GM12891 (cell line): ENCODE data around the gene C7orf25.
A peak's percentile ranks its signal among the peaks of the same experiment; 100 is the strongest.

ENCODE experiments used
- DNase-seq: peaks from one replicate; pipeline ENCODE4 v3.0.0; 2011; ENCODE audit warnings: low spot score; ENCODE audit not compliant: insufficient read length
- FAIRE-seq: peaks from 2 replicates; lab custom pipeline; 2011; peaks lifted over from hg19 to GRCh38; lab: Jason Lieb, UNC
- PAX5 ChIP-seq: IDR thresholded peaks from 2 replicates; pipeline ENCODE4 v1.6.1; 2011; ENCODE audit warnings: low read length, moderate library complexity, mild to moderate bottlenecking; ENCODE audit not compliant: insufficient read depth, severe bottlenecking
- POLR2A ChIP-seq: IDR thresholded peaks from 2 replicates; pipeline ENCODE4 v1.6.1; 2011; ENCODE audit warnings: low read depth, low read length, control low read depth
- POLR2AphosphoS5 ChIP-seq: IDR thresholded peaks from 2 replicates; pipeline ENCODE4 v1.6.1; 2011; ENCODE audit warnings: low read depth, low read length, control low read depth
- POU2F2 ChIP-seq: IDR thresholded peaks from 2 replicates; pipeline ENCODE4 v1.6.1; 2011; ENCODE audit warnings: low read depth, mild to moderate bottlenecking, control low read depth, low read length, moderate library complexity
- SPI1 ChIP-seq: IDR thresholded peaks from 2 replicates; pipeline ENCODE4 v1.6.1; 2011; ENCODE audit warnings: low read depth, low read length, control low read depth
- TAF1 ChIP-seq: IDR thresholded peaks from 2 replicates; pipeline ENCODE4 v1.6.1; 2011; ENCODE audit warnings: low read depth, low read length, control low read depth

C7orf25 gene

GRCh38 chr7:42931447-42931833 lies 19.6 kb upstream of the C7orf25 start:
- no peak for DNase-seq
- TF ChIP-seq PAX5 = no peak
- TF ChIP-seq SPI1 = no peak
- no peak for TF ChIP-seq POU2F2
- TF ChIP-seq TAF1 = no peak
- TF ChIP-seq POLR2A = no peak
- no peak for TF ChIP-seq POLR2AphosphoS5
- FAIRE-seq = no peak

GRCh38 chr7:42930889-42931288 lies 19.0 kb upstream of the C7orf25 start:
- TF ChIP-seq SPI1 (no peak), POLR2A (no peak), TAF1 (no peak), POU2F2 (no peak), POLR2AphosphoS5 (no peak), PAX5 (no peak)
- FAIRE-seq (no peak), DNase-seq (no peak)

- DNase-seq (no peak), FAIRE-seq (no peak)
- TF ChIP-seq SPI1 (no peak), POLR2AphosphoS5 (no peak), POU2F2 (no peak), TAF1 (no peak), PAX5 (no peak), POLR2A (no peak)
These were observed 17.6 kb upstream of the C7orf25 start for GRCh38 chr7:42929449-42929848.

DNA sequence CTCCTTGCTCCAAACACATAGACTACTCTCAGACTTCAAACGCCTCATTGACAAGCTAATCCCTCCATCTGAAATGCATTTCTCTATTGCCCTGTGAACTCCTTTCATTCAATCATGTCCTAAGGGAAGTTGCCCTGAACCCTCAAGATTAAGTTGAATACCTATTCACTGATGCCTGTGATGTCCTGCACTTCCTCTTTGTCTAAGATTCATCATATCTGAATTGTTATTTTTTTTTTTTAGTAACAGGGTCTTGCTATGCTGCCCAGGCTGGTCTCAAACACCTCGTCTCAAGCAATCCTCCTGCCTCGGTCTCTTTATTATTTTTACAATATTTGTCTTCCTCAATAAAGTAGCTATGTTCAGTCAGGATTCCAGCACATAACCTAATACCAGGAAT lies 16.9 kb upstream of the C7orf25 start:
- TF ChIP-seq SPI1 (peak; percentile 77), POU2F2 (no peak), TAF1 (no peak), PAX5 (no peak), POLR2A (no peak)
- DNase-seq = no peak
- FAIRE-seq = no peak

DNA sequence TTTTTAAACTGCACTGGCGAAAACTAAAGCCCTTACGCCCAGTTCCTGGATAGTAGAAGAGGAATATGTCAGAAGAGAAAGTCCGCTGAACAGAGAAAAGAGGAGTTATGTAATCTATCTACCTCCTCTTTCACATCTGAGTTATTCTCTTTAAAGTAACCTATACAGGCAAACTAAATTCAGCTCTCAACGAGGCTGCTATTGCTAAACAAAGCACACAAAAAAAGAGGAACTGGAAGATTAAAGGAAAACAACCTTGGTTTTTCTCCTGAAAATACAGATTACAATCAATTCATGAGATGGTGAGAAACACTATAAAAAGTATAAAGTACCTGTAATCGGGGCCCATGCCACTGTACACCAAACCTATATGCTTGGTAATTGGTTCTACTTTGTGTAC lies 14.3 kb upstream of the C7orf25 start:
- FAIRE-seq (no peak), DNase-seq (no peak)
- TF ChIP-seq SPI1 (peak; percentile 88), PAX5 (no peak), POLR2A (no peak), TAF1 (no peak)

DNA sequence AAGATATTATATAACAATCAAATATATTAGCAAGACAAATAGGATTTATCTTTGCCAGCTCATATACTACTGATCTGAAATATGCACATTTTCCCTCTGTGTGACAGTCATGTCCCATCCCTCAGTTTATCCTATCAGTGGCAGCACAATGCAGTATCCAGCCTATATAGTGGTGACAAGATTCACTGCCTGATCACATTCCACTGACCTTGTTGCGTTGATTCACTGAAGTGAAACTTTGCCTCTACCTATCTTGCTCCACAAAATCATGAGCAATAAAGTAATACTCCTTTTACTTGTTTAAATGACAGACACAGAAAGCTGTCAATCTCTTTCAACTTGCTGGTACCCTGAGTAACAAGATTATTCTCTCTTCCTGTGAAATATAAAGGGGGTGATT lies 13.8 kb upstream of the C7orf25 start:
- TF ChIP-seq SPI1 = no peak
- DNase-seq (no peak), FAIRE-seq (peak; percentile 28)

DNA sequence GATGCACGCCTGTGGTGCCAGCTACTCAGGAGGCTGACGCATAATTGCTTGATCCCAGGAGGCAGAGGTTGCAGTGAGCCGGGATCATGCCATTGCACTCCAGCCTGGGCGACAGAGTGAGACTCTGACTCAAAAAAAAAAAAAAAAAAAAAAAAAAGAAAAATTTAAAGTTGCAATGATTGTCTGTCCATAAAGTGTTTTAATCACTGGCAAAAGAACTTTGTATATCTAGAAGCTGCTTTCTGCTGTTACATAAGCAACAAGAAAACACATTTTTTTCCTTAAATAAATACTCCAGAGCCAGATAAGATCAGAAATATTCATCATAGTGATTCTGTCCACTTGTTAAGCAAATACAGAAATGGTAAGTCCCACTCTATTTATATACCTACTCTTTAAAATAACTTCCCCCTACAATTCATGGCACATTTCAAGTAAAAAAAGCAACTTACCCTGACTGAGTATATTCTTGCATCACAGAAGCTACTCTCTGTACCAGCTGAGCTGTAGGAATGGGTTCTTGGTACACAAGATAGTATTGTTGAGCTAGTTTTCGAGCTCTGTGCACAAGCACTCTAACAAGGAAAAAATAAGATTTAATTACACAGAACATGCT lies 12.5 kb upstream of the C7orf25 start:
- TF ChIP-seq POLR2AphosphoS5 (no peak), TAF1 (no peak), PAX5 (no peak), POU2F2 (no peak), POLR2A (no peak)
- FAIRE-seq = no peak
- DNase-seq = no peak

- no peak for TF ChIP-seq POLR2AphosphoS5
- no peak for DNase-seq
- FAIRE-seq = no peak
These were observed 10.3 kb upstream of the C7orf25 start for GRCh38 chr7:42922017-42922753.

- FAIRE-seq (no peak), DNase-seq (no peak)
- TF ChIP-seq TAF1 (no peak), PAX5 (no peak)
These were observed 3.5 kb upstream of the C7orf25 start for GRCh38 chr7:42915356-42915755.

DNA sequence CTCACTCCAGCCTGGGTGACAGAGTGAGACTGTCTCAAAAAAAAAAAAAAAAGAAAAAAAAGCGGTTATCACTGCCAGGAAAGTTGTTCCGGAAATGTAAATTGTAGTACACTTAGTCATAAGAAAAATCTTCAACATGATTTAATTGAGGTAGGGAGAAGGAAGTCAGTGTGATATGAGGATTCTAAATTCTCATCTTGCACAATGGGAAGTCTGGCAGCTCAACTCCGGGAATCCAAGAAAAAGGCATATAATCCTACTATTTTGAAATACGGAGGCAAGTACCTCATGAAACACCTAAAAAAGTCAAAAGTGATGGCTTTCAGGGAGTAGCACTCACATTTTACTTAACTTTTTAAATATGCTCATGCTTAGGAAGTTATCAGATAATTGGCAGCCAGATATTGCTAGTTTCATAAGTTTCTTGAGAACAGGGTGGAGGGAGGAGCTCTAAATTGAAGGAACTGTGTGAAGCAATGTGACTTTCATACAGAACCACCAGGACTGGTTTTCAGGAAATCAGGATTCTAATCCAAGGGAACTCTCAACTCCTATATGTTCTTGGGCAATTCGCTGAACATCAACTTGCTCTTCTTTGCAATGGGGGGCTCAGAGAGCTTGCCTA lies 2.7 kb upstream of the C7orf25 start:
- no peak for DNase-seq
- no peak for FAIRE-seq
- TF ChIP-seq POLR2A (no peak), POLR2AphosphoS5 (no peak), SPI1 (no peak), TAF1 (no peak), PAX5 (no peak), POU2F2 (no peak)
